Measurements from ENCODE around the gene SLC1A2.
A peak's percentile ranks its signal among the peaks of the same experiment; 100 is the strongest.

- TF ChIP-seq EP300 (IDR thresholded peaks at IDR 0.05) (no peak), CTCF (IDR thresholded peaks at IDR 0.05) (peak in 1 of 2 donors; percentile 14), POLR2A (IDR thresholded peaks at IDR 0.05) (no peak)
These were observed 128.5 kb downstream of the SLC1A2 start for GRCh38 chr11:35290876-35291275.
